GM18907 (cell line): ENCODE measurements around the gene RELA.
A peak's percentile ranks its signal among the peaks of the same experiment; 100 is the strongest.

Experiments used
- ATAC-seq: cut with Tn5 transposase; IDR thresholded peaks from one replicate; pipeline ENCODE4 v1.9.1; 2021; ENCODE audit warnings: mild to moderate bottlenecking, moderate library complexity; ENCODE audit not compliant: unreplicated experiment

RELA gene

GRCh38 chr11:65634440-65634839 is 28.3 kb downstream of the RELA start:
- no peak for ATAC-seq

- ATAC-seq, result no peak
Observed at GRCh38 chr11:65634109-65634436, 28.6 kb downstream of the RELA start.

DNA sequence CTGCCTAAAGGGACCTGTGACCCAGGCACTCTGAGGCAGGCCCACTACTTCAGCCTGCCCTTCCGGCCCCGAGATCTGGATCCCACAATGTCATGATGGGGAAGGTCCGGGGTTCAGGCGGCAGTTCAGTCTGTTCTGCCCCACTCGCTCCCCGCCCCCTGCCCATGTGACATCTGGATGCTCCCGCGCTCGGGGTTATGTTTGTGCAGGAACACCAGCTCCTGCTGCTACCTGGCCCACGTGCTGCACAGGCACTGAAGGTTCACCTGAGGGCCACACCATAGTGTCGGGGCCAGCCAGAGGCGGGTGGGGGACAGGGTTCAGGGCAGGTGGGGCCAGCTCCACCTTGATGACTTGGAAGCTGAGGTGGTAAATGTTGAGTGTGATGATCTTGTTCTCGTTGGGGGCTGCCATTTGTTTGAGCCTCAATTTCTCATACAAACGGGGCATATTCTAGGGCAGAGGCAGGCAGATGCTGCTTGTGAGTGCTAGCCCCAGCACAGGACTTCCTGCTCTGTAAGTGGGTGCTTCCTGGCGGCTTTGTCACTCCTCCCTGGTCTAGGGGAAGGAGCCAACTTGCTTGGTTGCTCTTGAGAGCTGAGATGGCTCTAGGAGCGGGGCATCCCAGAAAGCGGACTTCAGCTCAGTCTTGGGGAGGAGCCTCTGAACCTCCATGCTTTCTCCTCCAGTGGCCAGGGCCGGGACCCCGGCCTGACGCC is 29.2 kb downstream of the RELA start:
- ATAC-seq, result no peak

DNA sequence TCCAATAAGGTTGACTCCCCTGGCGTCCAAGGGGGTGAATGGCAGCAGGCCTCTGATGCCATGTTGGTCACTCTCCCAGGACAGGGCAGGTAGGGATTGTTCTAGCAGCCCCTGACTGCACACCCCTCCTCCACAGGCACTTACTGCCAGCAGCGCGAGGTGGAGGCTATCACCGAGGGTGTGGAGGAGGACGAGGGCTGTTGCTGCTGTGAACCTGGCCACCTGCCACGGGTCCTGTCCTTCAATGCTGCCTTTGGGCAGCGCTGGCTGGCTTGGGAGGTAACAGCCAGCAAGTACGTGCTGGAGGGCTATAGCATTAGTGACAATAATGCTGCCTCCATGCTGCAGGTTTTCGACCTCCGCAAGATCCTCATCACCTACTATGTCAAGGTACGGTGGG is 32.5 kb downstream of the RELA start:
- ATAC-seq, result no peak

DNA sequence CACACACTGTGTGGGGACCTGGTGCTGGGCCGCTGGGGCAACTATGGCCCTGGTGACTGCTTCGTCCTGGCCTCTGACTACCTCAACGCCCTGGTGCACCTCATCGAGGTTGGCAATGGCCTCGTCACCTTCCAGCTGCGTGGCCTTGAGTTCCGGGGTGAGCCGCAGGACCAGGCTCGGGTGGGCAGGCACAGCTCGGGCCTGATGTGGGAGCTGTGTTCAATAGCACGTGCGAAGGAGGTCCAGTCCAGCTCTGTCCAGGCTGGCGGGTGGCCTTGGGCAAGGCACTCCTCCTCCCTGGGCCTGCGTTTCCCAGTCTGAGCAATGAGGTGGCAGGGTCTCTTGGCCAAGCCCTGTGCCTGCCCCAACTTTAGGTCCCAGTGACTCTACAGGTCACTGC is 33.1 kb downstream of the RELA start:
- no peak for ATAC-seq

- ATAC-seq, result no peak
Observed at GRCh38 chr11:65627202-65627601, 35.5 kb downstream of the RELA start.

DNA sequence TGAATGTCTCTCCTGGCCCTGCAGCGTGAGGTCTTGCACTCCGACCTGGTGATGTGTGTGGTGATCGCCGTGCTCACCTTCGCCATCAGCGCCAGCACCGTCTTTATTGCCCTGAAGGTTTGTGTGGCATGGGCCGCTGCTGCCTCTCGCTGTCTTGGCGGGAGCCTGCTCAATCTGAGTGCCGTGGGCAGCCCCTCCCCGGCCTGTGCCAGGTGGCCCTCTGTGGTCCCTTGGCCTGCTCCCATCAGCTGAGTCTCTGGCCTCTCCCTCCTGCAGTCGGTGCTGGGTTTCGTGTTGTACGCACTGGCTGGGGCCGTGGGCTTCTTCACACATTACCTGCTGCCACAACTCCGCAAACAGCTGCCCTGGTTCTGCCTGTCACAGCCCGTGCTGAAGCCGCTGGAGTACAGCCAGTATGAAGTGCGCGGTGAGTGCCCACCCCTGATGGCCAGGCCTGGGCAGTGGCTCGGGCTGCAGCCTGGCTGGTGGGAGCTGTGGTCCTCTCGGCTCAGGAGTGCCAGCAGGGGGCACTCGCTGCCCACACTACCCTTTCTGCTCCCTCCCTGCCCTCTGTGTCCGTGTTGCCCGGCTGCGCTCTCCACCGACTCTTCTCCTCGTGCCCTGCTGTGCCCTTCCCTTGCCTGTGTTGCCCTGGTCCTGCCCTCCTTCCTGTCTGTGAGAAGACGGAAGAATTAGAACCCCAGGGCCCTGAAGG is 36.9 kb downstream of the RELA start:
- ATAC-seq, result no peak

DNA sequence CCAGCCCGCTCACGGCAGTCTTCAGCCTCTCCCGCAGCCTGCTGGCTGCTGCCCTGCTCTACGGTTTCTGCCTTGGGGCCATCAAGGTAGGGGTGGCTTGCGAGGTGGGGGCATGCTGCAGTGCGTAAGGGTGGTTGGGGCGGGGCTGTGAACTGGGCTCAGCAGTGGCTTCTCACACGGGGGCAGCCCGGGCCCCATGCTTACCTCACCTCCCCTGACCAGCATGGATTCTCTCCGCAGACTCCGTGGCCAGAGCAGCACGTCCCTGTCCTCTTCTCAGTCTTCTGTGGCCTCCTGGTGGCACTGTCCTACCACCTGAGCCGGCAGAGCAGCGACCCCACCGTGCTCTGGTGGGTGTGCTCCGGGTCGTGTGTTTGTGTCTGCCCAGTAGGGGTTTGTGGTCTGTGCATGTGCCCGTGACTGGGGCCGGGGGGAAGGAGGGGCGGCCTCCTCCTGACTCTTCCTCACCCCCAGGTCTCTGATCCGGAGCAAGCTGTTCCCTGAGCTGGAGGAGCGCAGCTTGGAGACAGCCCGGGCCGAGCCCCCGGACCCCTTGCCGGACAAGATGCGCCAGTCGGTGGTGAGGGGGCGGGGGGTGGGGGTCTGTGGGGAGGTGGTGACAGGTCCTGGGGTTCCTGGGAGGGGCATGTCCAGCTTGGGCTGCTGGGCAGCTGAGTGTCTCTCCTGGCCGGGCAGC is 37.6 kb downstream of the RELA start:
- ATAC-seq, result no peak

DNA sequence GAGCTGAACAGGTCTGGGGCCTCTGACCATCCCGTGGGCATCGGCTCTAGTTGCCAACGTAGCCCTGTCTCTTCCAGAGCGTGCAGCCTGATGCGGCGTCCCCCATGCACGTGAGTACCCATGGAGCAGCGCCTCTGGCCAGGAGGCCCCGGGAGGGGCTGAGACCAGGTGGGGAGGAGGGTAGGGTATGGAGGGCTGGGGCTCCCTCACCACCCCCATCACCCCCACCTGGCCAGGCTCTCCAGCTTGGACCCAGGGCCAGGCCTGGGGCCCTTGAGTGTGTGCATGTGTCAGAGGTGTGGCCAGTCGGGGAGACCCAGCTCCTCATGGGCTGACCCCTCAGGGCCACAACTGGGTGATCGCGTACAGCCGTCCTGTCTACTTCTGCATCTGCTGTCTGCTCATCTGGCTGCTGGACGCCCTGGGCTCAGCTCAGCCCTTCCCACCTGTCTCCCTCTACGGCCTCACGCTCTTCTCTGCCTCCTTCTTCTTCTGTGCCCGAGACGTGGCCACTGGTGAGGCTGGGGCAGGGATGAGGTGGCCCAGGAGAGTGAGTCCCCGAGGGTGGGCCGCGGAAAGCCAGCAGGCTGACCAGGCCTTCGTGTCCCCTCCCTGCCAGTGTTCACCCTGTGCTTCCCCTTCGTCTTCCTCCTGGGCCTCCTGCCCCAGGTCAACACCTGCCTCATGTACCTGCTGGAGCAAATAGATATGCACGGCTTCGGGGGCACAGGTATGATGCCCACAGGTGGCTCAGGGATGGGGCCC is 38.7 kb downstream of the RELA start:
- ATAC-seq, result no peak

DNA sequence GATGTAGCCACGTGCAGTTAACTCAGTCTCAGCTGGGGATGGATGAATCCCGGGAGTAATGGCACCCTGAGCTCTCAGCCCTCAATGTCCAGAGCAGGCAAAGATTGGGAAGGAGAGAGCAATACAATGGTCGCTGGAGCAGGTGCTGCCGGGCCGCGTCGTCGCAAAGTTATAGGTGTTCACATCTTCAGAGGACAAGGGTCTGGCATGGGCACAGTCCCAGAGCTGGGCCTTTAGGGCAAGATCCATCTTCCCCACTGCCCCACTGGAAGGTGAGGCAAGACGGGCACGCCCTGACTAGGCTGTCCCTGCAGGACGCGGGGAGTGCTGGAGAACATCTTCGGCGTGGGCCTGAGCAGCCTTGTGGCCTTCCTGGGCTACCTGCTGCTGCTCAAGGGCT is 39.5 kb downstream of the RELA start:
- no peak for ATAC-seq

DNA sequence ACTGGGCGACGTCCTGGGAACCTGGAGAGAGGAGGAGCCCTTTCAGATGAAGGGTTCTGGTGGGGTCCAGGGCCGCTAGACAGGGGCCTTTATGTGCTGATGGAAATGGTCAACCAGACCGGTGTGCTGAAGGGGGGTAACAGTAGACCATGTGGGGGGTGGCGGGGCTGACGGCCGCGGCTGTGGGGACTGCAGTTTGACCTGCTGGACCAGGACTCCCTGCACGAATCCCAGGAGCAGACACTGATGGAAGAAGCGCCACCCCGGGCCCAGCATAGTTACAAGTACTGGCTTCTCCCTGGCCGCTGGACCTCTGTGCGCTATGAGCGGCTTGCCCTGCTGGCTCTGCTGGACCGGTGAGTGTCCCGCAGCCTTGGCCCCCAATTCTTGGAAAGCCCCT is 40.7 kb downstream of the RELA start:
- ATAC-seq, result no peak

DNA sequence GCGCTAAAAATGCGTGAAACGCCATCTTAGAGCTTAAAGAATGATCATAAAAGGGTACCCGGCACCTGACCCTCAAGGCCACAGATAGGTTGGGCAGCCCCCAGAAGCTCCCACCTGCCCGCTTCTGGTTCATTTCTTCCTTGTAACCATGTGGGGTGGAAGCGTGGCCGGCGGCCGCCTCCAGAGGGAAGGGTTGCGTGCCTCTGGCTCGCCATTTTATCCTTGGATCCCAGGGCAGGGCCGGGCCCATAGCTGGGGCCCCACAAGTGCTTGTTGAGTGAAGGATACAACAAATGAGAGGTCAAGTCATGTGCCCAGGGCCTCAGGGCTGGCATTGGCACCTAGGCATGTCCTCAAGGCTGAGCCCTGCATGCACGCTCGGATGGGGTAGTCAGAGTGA is 41.3 kb downstream of the RELA start:
- no peak for ATAC-seq

DNA sequence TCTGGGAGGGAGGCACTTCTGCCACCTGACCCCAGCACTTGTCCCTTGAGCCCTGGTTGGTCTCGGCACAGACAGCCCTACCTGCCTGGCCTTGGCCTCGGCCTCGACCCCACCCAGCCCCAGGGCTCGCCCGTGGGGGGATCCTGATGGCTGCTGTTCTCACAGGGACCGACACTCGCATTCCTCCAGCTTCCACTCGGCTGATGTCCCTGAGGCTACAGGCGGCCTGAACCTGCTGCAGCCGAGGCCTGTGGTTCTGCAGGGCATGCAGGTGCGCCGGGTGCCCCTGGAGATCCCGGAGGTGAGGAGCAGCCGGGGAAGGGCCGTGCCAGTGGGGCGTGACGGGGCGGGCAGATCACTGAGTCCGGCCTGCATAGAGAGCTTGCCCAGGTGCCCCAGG is 42.0 kb downstream of the RELA start:
- ATAC-seq, result no peak

- no peak for ATAC-seq
Observed at GRCh38 chr11:65619281-65619928, 43.3 kb downstream of the RELA start.

GRCh38 chr11:65618763-65619162 is 44.0 kb downstream of the RELA start:
- no peak for ATAC-seq

- ATAC-seq, result no peak
Observed at GRCh38 chr11:65617990-65618751, 44.5 kb downstream of the RELA start.

DNA sequence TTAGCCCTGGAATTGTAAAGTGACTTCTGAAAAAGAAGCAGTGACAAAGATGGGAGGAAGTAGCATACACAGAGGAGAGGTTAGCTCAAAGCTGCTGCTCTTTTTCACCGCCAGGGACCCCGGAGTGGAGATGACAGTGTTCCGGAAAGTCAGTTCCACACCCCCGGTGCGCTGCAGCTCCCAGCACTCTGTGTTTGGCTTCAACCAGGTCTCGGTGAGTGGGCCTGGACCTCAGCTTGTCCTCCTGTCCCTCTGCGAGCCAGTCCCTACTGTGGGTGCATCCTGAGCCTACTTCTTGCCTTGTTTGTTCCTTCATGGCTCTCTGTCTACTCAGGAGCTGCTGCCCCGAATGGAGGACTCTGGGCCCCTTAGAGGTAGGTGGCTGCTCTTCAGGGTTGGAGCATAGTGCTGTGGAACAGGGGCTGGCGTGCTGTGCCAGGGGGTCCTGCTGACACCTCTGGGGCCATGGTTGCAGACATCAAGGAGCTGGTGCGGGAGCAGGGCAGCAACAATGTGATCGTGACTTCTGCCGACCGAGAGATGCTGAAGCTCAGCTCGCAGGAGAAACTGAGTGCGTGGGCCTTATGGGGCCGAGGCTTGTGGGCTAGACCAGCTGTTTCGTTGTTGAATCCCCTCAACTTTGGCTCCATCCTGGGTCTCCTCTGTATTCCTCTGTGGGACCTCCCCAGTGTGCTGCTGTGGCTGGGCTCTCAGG is 45.4 kb downstream of the RELA start:
- no peak for ATAC-seq

DNA sequence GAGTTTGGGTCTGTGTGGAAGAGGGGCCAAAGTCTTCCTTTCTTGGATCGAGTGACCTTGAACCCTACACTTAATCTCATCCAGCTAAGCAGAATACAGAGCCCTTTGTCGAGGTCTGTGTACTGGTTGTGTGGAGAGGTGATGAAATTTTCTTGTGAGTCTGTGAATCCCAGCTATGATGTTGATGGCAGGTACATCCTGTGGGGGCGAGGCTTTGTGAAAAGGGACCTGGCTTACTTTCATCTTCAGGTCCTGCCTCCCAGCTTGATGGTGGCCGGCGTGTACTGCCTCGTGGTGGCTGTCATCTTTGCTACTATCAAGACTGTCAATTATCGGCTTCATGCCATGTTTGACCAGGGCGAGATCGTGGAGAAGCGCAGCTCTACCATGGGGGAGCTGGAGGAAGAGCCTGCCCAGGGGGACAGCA is 46.1 kb downstream of the RELA start:
- ATAC-seq, result no peak

- peak; percentile 12 for ATAC-seq
Observed at GRCh38 chr11:65615950-65616574, 46.7 kb downstream of the RELA start.
